ENCODE results near the gene TSPO2.

The TSPO2 gene

DNA sequence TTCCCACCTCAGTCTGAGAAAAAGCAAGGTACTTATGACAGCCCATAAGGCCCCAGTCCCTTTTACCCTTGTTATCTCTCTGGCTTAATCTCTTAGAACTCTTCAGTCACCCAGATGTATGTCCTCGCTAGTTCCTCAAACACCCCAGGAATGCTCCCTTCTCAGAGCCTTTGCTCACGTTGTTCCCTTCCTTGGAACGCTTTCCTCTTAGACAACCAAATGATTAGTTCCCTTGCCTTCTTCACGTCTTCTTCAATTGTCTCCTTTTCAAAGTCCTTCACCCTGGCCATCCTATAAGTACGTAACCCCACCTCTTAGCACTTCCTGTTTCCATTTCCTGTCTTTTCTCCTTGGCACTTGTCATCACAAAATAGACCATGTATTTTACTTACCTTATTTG, 9.6 kb downstream of the TSPO2 start:
- DNase-seq (ENCODE audit: low read depth in 2 of 2): no peak

DNA sequence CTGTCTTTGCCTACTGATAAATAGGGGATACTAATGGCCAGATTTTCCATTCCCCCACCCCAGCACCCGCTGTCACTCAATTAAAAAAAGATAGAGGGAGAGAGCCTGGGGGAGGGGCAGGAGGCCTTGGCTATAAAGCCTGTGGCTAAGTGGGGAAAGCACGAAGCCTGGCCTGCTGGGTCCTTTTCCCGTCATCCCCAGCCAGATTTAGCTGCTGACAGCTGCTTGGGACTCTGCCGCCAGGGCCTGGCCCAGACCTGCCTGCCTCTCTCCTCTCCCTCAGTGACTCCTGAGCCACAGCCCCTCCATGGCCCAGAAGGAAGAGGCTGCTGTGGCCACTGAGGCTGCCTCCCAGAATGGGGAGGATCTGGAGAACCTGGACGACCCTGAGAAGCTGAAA, 10.8 kb downstream of the TSPO2 start, which contains the start of gene APOBEC2:
Gene APOBEC2, plus strand, starts transcription at position 162 of the 400 bp plus-strand sequence. Its CDS starts 146 bp downstream, at position 308.
- no peak for DNase-seq (ENCODE audit: low read depth in 2 of 2)

DNA sequence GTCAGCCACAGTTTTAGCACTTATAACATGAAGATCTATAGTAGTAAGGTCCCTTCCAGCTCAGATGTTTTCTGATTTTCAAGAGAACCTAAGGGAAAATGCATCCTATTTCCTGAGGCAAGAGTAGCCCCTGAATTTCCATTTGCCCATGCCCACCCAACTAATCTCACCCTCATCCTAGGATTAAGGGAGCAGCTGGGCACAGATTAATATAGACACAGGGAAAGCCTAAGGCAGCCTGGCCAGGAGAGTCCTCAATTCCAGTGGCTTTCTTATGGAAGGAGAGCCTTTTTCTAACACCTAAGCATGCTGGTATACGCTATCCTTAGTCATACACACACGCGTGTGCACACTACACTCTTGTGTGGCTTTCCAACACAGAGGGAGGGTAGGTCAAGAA, 12.2 kb downstream of the TSPO2 start:
- no peak for DNase-seq (ENCODE audit: low read depth in 2 of 2)

DNA sequence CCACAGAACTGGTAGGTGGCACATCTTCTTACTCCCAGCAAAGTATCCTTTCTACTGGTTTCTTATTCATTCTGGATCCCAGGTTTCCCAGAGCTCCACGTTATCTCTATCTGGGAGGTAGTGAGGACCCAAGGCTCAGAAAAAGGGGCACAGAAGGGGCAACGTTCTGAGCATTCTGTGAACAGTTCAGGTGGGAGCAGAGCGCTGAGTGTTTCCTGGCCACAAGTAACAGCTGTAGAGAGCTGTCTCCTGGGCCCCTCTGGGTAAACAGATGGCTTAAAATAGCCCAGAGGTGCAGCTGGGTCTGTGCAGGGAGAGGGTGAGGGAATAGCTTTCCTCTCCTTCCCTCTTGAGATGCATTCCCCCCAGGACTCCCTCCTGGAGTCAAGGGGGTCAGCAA, 12.9 kb downstream of the TSPO2 start:
- no peak for DNase-seq (ENCODE audit: low read depth in 2 of 2)

DNA sequence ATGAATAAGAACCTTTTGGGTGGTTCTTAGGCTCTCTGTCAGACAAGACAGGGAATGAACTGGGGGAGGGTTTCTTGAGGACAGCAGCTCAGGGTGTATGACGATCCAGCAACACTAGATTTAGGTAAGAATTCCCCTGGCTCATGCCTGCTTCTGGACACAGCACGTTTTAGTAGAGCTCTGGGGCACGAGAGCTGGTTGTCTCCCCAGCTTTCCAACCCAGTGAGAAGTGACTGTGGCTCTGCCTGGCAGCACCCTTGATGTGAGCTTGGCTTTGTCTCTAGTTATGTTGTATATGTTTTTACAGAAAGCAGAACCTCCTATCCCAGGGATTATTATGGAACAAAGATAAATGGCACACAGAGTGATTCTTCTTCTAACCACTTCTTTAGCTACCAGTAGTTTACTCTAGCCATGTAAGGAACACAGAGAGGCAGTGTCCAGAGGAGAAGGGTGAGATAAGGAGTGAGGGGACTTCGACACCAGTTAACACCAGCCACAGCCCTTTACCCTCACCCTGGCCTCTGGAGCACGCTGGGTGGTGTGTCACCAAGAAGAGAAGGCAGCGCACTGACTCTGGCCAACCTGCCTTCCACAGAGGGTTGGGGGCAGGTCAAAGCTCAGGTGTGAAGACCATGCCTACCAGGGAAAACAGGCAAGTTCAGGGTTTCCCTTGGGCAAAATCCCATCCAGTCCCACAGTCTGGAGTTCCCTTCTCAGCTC, 14.7 kb downstream of the TSPO2 start:
- no peak for DNase-seq (ENCODE audit: low read depth in 2 of 2)

DNA sequence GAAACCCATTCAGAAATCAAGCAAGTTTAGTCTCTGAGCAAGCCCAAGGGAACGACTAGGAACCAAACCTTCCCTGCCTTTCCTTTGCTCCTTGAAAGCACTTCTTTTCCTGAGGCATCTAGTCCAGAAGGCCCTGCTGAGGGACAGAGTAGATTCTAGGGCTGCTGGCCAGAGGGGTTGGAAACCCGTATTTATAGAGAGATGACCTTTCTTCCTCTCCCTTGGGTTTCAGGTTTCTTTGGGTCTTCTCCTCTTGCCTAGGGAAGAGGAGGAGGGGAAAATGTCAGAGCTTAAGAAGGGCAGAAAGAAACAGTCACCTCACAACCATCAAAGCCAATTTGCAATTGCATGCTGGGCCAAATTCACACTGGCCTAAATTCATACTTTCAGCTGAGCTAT, 16.5 kb downstream of the TSPO2 start:
- no peak for DNase-seq (ENCODE audit: low read depth in 2 of 2)

DNA sequence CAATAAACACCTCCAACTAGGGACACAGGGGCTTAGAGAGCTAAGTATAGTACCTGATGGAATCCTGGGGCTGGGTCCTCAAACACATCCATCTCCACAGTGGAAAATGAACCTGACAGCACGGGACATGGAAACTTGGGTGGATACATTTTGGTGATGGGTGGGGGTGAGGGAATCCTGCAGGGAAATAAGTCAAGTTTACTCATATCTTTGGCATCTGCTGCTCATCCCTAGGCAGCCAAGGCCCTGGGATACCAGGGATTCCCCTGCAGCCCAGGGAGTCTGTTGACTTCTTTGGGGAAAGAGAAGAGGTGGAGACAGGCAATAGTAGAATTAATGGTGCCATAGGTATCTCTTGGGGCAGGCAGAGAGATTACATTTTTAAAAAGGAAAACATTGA, 17.3 kb downstream of the TSPO2 start:
- DNase-seq (ENCODE audit: low read depth in 2 of 2): no peak

DNA sequence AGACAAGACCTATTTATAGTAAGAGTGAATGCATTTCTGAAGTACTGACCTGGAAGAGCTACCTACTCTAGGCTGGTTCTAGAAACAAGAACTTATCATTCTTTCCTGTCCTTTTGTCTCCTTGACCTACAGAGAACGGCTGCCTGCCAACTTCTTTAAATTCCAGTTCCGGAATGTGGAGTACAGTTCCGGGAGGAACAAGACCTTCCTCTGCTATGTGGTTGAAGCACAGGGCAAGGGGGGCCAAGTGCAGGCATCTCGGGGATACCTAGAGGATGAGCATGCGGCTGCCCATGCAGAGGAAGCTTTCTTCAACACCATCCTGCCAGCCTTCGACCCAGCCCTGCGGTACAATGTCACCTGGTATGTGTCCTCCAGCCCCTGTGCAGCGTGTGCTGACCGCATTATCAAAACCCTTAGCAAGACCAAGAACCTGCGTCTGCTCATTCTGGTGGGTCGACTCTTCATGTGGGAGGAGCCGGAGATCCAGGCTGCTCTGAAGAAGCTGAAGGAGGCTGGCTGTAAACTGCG, 19.0 kb downstream of the TSPO2 start:
- DNase-seq (ENCODE audit: low read depth in 2 of 2): no peak

DNA sequence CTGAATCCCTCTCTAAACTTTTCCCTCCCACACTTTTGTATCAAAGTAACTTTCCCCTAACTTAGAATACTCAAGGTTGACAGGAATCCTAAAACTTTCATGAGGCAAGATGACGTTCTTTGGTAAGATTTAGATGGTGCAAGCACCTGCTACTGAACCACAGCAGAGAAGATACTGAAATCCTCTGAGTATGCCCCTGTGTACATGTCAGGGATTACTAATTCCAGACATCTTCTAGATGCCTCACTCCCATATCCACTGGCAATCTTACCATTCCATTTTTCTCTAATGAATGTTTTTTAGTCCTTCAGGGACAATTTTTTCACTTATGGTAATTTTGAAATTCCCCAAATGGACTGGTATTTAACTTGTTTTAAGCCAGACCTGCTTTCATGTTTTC, 19.8 kb downstream of the TSPO2 start:
- no peak for DNase-seq (ENCODE audit: low read depth in 2 of 2)

DNA sequence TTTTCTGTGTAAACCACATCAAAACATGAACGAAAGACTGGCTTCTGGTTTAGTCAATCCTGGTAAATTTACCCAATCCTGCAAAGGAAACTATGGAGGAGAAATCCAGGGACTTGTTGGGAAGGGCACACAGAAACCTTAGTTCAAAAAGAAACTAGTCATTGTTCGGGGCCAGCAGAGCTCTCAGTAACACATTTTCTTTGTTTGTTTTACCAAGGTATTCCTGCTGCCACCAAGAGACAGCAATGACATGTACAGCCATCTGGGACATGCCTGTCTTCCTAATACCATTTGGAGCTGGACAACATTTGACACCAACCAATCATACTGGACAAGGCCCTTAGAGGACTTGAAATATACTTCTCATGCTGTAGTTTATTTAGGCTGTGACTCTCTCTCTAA, 21.6 kb downstream of the TSPO2 start:
- DNase-seq (ENCODE audit: low read depth in 2 of 2): no peak

DNA sequence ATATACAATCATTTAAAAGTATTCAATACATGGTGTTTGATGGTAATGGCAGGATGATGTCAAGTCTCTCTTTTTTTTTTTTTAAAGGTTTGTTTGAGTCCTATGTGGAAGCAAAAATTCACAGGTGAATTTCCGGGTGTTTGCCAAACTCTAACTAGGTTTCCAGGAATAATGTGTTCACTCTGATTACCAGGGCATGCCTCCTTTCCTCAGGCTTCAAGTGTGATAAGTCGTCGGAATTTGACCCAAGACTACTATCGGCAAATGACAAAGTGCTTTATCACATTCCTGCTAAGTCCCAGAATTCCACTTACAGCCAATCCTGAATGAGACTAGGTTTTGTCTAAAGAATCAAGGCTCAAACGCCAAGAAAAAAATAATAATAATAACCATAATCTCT, 22.6 kb downstream of the TSPO2 start:
- no peak for DNase-seq (ENCODE audit: low read depth in 2 of 2)

DNA sequence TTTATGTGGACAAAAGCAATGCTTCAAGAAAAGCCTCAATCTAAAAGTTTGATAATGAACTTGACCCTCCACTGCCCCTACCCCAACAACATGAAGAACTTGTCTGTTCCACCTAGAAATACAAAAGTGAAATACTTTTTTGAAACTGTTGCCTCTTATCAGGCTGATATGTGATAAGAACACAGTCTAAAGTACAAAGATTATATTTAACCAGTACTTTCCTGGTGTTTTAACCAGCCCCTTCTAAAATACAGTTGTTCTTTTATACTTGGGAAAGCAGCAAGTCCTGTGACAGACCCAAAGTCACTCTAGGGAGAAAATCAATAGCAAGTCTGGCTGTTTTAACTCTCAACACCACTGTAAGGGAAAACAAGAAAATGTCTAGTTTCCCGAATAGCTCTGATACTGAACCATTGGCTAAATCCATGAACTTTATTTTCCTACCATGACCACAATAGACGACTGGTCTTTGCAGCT, 23.3 kb downstream of the TSPO2 start:
- DNase-seq (ENCODE audit: low read depth in 2 of 2): no peak

DNA sequence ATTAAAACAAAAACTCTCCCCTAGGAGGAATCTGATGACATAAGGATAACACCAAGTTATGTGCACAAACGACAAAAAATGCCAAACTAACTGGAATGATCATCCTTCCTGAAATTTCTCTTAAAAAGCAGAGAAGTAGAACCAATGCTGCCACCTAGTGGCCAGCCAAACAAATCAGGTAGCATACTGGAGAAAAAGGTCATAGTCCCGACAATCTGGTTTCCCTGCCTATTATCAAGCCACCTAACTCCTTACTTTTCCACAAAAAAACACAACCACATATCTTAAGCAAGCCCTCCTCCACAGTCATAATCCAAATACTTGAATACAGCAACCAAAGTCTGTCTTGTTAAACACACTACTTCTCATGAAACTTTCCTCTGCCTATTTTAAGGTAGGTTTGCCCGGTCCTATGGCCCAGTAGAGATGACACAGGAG, 24.6 kb downstream of the TSPO2 start:
- peak; percentile 10 to 14 for DNase-seq (ENCODE audit: low read depth in 2 of 2)

DNA sequence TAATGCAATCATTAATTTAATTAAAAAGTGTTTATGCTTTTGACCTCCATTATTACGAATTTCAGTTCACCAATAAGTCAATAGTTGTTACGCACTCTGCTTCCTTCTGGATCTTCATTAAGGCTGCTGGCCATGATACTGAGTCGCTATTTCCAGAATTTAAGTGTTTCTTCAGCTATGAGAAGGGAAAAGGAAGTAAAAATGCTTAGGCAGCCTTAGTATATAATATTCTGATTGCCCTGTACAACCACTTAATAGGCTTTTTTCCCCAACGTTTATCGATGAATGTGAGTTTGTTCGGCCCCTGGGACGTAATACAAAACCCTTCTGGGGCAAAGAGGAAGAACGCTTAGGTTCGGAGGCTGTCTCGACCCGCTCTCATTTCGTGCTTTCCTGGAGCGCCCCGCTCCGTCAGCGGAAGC, 29.2 kb downstream of the TSPO2 start:
- no peak for DNase-seq (ENCODE audit: low read depth in 2 of 2)

DNA sequence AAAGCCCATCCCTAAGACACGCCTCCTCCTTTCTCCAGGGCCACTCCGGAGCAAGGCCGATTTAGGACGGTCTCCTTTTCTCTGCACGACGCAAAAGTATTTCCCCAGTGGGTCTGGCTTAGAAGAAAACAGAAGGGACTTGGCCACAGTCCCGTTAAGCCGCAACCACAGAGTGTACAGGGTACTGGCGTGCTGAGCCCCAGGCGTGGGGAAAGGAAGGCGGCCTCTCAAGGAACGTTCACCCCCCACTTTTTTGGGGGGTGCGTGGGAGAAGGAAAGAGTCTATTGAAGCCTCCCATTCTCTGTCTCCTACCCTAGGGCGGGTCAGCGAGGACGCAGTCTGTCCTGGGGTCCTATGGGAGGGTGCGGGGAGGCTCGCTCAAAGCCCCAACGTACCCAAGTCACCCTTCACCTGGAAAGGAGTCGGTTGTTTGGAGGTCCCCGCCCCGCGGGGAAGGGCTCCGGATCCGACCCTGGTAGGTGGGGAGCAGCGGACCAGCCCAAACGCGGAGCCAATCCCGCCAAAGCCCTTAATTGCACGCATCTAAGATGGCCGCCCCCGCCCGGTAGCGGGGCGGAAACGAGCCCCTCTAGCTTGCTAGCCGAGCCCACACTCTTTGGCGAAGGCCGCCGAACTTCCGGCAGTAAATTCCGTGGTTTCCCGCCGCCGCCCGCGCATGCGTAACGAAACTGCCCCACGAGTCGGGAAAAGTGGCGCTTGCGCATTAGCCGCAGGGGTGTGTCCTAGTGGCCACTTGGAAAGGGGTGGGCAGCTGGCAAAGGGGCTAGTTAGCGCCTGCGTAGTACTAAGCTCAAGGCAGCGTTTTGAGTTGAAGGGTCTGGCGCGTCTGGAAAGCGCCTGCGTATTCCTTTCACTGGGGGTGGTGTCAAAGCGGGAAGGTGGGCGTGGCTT, 29.9 kb downstream of the TSPO2 start, which contains the start of gene OARD1:
Gene OARD1, minus strand, starts transcription at position 434 of the 913 bp plus-strand sequence. CDS start 722 bp downstream, outside the sequence.
- DNase-seq (ENCODE audit: low read depth in 2 of 2): peak; percentile 99

DNA sequence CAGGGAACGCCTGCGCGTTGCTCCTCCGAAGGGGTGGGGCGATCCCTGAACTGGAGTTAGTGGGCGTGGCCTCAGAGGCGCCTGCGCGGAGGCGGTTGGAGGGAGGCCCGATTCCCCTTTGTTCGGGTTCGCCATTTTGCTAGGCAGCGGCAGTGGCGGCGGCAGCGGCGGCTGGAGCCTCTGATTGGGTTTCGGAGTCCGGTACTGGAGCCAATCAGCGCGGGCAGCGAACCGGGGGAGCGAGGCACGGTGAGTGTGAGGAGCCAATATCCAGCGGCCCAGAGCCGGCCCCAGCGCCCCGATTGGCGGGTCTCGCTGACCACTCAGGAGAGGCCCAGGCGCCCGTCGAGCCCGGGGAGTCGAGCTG, 30.6 kb downstream of the TSPO2 start, which contains the start of gene NFYA:
Gene NFYA, plus strand, starts transcription at position 139 of the 367 bp plus-strand sequence. CDS start 6,116 bp downstream, outside the sequence.
- DNase-seq (ENCODE audit: low read depth in 2 of 2): peak in 1 of 2 donors; percentile 99

DNA sequence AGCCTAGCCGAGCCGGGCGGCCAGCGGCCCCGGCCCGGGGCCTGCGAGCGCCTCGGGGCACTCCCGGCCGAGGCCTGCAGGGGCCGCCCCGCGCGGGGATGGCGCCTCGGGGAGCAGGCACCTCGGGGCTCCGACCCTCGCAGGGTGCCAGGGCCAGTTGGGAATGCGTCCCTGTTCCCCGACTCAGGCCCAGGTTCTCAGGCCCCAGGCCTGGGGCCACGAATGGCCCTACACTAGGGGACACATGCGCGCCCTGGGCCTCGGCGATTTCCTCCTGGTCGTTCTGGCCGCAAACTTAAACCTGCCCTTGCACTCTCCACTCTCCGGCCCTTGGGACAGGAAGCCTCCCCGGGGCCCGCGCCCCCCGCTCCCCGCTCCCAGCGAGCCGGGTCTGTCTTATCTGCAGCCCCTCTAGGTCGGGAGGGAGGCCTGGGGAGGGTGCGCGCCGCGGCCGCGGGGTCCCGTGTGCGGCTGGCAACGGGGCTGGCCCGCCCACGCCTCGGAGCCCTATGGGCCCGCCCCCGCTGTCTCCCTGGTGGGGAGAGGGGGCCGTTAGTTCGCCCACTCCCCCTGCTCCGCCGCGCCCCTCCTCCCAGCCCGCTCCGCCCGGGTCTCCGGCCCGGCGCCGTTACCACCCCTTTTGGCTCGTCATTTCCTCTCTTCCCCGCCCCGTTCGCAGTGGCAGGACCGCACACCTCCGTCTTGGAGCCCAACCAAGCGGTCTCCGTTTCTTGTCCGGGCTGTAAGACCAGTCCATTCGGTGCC, 31.1 kb downstream of the TSPO2 start:
- DNase-seq (ENCODE audit: low read depth in 2 of 2): peak; percentile 71 to 75

DNA sequence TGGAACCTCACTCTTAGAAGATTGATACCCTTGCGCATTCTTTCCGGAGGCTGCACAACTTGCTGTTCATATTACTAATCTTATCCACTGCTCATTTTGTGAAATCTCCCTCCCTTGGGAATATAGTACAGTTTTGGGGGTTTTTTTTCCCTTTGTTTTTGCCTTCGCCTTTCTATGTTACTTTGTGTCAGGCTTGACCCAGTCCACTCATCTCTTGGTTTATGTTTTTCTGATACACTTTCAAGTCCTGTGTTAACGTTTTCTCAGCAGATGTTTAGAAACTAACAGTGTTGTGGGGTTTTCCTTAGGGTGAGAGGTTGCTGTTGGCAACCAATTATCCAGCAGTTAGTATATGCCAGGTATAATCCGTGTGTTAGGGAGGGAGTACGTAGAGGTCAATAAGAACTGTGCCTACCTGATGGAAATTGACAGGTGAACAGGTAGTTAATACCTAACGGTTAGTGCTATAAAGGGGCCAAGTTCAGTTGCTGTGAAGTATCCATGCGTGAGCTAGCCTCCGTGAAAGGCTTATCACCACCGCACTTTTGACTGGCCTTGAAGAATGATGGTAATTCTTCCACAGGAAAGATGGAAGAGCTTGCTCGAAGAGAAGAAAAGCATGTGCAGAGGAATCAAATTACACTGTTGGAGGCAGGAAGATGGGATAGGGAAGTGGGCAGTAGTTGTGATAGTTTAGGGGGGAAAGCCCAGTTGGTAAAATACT, 31.9 kb downstream of the TSPO2 start:
- DNase-seq (ENCODE audit: low read depth in 2 of 2): no peak

DNA sequence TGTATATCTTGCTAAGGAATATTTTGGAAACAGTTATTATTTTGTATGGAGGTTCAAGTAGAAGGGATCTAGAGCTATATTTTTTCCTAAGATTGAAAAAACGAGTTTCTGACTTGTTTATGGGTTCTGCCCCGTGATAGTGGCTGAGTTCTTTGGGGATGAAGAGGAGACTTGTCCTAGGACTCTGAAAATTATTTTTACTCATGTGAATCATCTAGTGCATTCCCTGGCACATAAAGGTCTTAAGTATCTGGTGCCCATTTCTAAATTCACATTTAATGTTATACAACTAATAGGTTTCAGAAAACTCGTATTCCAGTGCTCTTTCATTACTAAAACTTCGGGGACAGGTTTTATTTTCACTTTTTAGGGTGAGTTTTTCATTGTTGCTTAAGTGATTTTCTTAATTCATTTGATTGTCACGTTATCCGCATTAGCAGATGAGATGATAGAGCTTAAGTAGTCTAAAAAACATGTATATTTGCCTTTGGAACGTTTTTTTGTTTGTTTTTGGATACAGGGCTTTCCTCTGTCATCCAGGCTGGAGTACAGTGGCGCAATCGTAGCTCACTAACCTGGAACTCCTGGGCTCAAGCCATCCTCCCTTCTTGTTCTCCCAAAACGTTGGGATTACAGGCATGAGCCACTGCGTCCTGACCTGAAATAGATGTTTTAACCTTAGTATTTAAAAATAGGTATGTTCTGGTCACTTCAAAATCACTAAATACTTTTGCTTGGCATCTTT, 32.6 kb downstream of the TSPO2 start:
- DNase-seq (ENCODE audit: low read depth in 2 of 2): no peak

Data from stimulated activated CD8-positive, alpha-beta memory T cell treated with anti-CD3 and anti-CD28 coated beads, Interleukin-15, amount 100 ng/mL, for 48 hours (primary cell).